Hippocampal formation (tissue), 2 donors: Measurements from ENCODE around the gene AQP12A.

Source experiments
- DNase-seq, 2 donors: peaks; one replicate each; lab custom pipeline; 2025; lab: John Stamatoyannopoulos, UW

AQP12A gene

GRCh38 chr2:240707043-240707756 is 15.5 kb downstream of the AQP12A start:
- no peak for DNase-seq

GRCh38 chr2:240707821-240708220 is 16.2 kb downstream of the AQP12A start:
- no peak for DNase-seq

GRCh38 chr2:240708457-240708856 is 16.8 kb downstream of the AQP12A start:
- no peak for DNase-seq

GRCh38 chr2:240711296-240711695 is 19.6 kb downstream of the AQP12A start:
- no peak for DNase-seq

- DNase-seq = no peak
These were observed 20.0 kb downstream of the AQP12A start for GRCh38 chr2:240711701-240712100.

GRCh38 chr2:240712121-240712520 is 20.5 kb downstream of the AQP12A start:
- no peak for DNase-seq

GRCh38 chr2:240713071-240713927 is 21.6 kb downstream of the AQP12A start:
- no peak for DNase-seq

- no peak for DNase-seq
These were observed 22.5 kb downstream of the AQP12A start for GRCh38 chr2:240713928-240714746.

GRCh38 chr2:240714747-240715725 is 23.4 kb downstream of the AQP12A start:
- no peak for DNase-seq

- no peak for DNase-seq
These were observed 24.6 kb downstream of the AQP12A start for GRCh38 chr2:240716130-240716798.

GRCh38 chr2:240717181-240717641 is 25.5 kb downstream of the AQP12A start:
- DNase-seq = no peak

GRCh38 chr2:240717681-240718581 is 26.3 kb downstream of the AQP12A start:
- no peak for DNase-seq

GRCh38 chr2:240718896-240719490 is 27.3 kb downstream of the AQP12A start:
- no peak for DNase-seq

- no peak for DNase-seq
These were observed 28.2 kb downstream of the AQP12A start for GRCh38 chr2:240719676-240720545.

- DNase-seq = peak in 1 of 2 donors; percentile 21
These were observed 29.3 kb downstream of the AQP12A start for GRCh38 chr2:240720686-240721595.

GRCh38 chr2:240721596-240722180 is 30.0 kb downstream of the AQP12A start:
- DNase-seq = no peak
